ES-I3 (cell line): ENCODE data around the gene ST6GALNAC4.

ENCODE experiments used
- H3K36me3 ChIP-seq: 2 replicates; pipeline ENCODE4 v1.6.1; 2013; ENCODE audit warnings: mild to moderate bottlenecking, low read length, control low read depth, moderate library complexity; ENCODE audit not compliant: insufficient read depth
- H3K4me1 ChIP-seq: 2 replicates; pipeline ENCODE4 v1.6.1; 2013; ENCODE audit warnings: mild to moderate bottlenecking, control low read depth, low read length; ENCODE audit not compliant: insufficient read depth
- H3K9ac ChIP-seq: 2 replicates; pipeline ENCODE4 v1.6.1; 2013; ENCODE audit warnings: low read depth, mild to moderate bottlenecking, low read length, moderate library complexity
- H3K9me3 ChIP-seq: 2 replicates; pipeline ENCODE4 v1.6.1; 2013; ENCODE audit warnings: mild to moderate bottlenecking, low read length, moderate library complexity; ENCODE audit not compliant: control insufficient read depth, insufficient read depth

Gene ST6GALNAC4

DNA sequence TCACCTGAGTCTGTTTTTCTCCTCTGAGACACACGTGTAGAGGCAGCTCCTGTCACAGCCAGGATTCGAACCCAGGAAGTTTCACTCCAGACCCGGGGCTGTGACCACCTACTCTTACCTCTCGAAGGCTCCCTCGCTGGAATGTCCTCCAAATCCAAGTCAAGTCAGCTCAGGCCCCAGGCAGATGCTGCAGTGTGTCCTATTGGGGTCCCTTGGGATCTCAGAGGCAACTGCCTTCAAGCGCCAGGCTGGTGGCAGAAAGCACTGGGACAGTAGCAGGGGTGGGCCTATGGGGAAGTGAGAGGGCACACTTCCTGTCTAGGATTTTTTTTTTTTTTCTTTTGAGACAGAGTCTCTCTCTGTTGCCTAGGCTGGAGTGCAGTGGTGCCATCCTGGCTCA lies 762 bp upstream of the ST6GALNAC4 start:
- Histone ChIP-seq H3K9ac (no peak overlapping the region), H3K9me3 (no peaks in the 10 kb centered on the region), H3K4me1 (no peaks in the 10 kb centered on the region; the same call in 1 of the 2 replicates), H3K36me3 (no peaks in the 10 kb centered on the region)

DNA sequence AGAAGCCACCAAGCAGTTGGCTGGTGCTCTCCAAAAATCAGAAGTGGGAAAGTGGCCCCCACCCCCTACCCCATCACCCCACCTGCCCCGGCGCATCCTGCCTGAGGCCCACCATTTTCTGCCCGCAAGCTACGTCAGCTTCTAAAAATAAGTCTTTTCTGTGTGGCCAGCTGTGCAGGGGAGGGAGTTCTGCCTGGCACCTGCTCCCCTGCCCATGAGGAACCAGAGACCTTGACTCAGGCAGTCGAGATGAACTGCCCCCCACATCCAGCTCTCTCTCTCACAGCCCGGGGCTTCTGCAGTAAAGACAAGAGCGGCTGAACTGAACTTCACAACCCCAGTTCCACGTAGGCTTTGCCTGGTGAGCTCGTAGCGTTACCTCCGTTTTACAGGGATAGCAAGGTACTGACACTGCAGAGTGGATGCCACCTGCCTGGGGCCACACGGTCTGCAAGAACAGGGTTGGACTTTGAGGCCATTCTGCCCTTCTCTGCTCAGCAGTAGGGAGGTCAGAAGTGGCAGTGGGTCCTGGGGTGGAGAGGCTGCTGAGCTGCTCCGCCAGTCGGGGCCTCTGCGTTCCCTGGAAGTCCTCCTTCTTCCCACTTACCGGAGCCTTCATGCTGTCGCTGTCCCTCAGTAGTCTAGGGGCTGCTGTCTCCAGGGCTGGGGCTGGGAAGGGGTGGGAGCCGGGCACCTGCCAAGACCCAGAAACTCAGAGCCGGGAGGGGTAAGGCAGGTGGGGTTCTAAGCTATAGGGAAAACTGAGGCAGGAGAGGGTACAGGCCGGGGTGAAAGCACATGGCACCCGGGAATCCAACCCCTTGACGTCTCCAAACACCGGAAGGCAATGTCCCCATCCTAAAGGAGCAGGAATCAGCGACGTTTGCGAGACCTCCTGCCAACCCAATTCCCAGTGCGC lies 781 bp downstream of the ST6GALNAC4 start:
- no peaks in the 10 kb centered on the region; the same call in 1 of the 2 replicates for H3K4me1 ChIP-seq
- peak overlapping the region; percentile 72 for H3K9ac ChIP-seq
- no peaks in the 10 kb centered on the region for H3K9me3 ChIP-seq
- no peaks in the 10 kb centered on the region for H3K36me3 ChIP-seq

DNA sequence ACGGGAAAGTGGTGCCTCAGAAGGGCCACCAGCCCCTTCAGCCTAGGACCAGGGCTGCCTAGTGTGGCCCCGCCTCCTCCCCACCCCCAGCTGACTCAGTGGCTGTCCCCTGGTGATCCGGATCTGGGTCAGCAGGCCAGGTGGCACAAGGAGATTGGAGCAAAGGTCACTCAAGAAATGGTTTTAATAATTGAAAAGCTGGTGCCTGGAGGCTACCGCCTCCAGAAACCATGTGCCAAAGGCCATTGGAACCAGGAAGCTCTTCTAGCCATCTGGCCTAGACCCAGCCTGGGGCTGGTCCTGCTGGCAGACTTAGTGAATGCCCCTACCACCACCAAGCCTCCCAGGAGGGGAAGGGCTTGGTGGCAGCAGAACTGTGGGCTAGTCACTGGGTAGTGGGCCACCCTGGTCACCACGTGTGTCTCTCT lies 1.5 kb downstream of the ST6GALNAC4 start:
- no peaks in the 10 kb centered on the region for H3K36me3 ChIP-seq
- no peaks in the 10 kb centered on the region for H3K9me3 ChIP-seq
- no peak overlapping the region for H3K9ac ChIP-seq
- no peaks in the 10 kb centered on the region; the same call in 1 of the 2 replicates for H3K4me1 ChIP-seq

DNA sequence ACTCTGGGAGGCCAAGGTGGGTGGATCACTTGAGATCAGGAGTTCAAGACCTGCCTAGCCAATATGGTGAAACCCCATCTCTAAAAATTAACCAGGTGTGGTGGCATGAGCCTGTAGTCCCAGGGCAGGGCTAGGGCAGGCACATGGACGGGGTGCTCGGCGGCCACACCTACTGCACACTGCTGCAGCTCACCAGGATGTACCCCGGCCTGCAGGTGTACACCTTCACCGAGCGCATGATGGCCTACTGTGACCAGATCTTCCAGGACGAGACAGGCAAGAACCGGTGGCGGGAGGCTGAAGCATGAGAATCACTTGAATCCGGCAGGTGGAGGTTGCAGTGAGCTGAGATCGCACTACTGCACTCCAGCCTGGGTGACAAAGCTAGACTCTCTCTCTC lies 3.2 kb downstream of the ST6GALNAC4 start:
- H3K36me3 ChIP-seq = no peaks in the 10 kb centered on the region
- H3K4me1 ChIP-seq = no peaks in the 10 kb centered on the region; the same call in 1 of the 2 replicates
- no peaks in the 10 kb centered on the region for H3K9me3 ChIP-seq
- no peak overlapping the region for H3K9ac ChIP-seq

DNA sequence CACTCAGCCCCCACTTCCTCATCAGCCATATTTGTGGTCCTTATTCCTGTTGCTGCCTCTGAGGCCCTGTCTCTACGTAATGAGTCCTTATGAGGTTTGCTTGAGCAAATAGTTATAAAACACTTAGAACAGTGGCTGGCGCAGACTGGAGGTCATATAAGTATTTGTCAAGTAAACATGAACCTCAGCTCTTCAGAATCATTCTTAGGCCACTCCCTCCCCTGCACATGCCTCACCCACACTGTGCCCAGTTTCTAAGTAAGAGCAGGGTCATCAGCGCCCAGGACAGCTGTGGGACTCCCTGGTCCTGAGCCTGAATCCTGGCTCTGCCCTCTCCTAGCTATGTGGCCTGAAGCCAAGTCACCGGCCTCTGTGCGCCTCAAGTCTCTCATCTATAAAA lies 4.0 kb downstream of the ST6GALNAC4 start:
- Histone ChIP-seq H3K4me1 (no peaks in the 10 kb centered on the region), H3K9me3 (no peaks in the 10 kb centered on the region), H3K9ac (no peak overlapping the region), H3K36me3 (no peaks in the 10 kb centered on the region)

DNA sequence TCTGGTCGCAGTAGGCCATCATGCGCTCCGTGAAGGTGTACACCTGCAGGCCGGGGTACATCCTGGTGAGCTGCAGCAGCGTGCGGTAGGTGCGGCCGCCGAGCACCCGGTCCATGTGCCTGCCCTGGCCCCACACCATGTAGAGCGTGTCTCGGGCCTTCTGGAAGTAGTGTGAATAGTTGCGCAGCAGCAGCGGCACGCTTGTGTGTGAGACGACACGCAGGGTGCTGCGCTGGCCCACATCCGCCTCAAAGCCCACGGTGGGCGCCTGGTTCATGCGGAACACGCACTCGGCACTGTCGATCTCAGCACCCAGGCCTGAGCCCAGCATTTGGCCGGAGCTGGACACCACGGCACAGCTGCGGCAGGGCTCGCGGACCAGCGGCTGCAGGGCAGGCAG lies 4.5 kb downstream of the ST6GALNAC4 start:
- no peaks in the 10 kb centered on the region for H3K36me3 ChIP-seq
- H3K9ac ChIP-seq = no peak overlapping the region
- no peaks in the 10 kb centered on the region for H3K4me1 ChIP-seq

DNA sequence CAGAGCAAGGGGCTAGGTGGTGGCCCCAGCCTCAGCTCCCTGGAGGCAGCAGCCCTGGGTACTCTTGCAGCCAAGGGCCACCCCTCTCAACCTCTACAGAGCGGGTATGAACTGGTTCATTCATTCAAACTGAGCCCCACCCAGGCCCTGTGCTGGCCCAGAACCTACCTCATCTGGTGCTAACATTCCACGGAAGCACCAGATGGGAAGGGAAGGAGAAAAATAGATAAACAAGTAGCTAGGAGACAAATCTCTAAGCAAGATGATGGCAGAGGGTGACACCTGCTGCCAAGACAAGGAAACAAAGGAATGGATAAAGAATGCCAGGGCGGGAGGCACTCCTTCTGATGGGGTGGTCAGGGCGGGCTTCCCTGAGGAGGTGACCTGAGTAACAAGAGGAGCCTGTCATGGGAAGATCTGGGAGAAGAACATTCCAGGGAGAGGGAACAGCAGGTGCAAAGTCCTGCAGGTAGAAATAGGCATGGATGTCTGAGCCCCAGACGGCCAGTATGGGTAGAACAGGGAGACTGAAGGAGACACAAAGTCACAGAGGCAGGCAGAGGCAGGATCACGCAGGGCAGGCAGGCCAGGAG lies 6.1 kb downstream of the ST6GALNAC4 start:
- no peaks in the 10 kb centered on the region for H3K4me1 ChIP-seq
- no peak overlapping the region for H3K9ac ChIP-seq
- no peaks in the 10 kb centered on the region for H3K36me3 ChIP-seq
- H3K9me3 ChIP-seq = no peaks in the 10 kb centered on the region

More for the DNA sequence above, 4.5 kb downstream of the ST6GALNAC4 start:
- H3K9me3 ChIP-seq = no peaks in the 10 kb centered on the region

DNA sequence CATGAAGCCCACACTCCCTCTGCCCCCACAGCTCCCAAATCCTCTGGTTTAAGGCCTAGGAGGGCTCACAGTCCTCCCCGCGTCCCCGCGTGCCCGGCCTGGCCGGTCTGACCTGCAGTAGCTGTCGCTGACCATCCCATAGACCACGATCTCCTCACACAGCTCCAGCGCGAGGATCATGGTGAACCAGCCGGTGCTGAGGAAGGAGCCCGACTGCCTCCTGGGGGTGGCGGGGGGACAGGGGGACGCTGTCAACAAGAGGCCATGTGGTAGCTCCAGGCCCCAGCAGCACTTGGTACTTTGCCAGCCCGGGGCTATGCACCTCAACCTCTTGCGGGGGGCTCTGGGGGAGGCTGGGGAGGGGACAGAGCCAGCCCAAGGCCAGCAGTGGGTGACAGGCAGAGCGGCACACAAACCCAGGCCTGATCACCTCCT lies 7.0 kb downstream of the ST6GALNAC4 start:
- no peaks in the 10 kb centered on the region for H3K36me3 ChIP-seq
- H3K4me1 ChIP-seq = 0 out of 2 replicates have a peak, but pooled peaks cover 5% of the 10 kb centered on the region
- no peak overlapping the region for H3K9ac ChIP-seq
- no peaks in the 10 kb centered on the region for H3K9me3 ChIP-seq

DNA sequence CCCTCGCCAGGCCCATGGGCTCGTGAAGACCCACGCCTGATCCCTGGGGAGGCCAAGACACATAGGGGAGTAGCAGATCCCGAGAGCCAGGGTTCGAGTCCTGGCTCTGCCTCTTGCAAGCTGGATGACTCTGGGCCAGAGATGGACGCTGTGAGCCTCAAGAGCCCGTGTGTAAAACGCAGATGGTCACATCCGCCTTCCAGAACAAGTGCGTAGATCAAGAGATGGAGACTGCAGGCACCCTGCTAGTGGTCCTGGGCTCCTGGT lies 8.2 kb downstream of the ST6GALNAC4 start:
- Histone ChIP-seq H3K9me3 (no peaks in the 10 kb centered on the region), H3K4me1 (peaks cover 17% of the 10 kb centered on the region), H3K36me3 (no peaks in the 10 kb centered on the region), H3K9ac (no peak overlapping the region)

DNA sequence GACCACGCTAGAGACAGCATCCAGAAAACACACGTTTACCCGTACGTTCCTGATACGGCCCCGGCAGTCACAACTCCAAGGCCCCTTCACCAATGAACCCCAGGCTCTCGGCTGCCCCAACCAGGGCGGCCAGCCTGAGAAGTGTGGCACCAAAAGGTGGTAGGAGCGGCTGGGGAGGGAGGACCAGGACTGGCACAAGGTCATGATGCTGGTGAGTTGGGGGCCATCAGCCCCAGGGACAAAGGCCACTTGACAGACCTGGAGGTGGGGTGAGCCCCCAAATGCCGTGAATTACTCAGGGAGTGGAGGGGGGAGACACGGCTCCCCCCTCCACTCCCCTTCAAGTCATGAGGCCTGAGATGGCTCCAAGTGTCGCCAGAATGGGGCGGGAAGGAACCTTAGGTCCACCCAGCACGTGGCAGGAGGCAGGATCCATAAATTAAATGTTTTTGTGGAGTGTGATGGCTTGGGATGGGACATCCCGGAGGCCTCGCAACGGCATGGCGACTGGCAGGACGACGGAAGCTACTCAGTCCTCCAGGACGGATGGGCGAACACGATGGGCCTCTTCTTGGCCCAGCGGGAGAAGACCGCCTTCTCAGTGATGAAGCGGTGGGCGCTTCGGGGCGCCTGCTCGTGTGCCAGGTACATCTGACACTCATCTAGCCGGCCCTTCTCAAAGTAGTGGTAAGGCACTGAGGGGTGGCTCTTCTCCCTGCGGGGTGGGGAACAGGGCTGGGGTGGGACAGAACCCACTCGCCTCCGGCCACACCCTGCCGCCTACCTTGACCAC lies 8.8 kb downstream of the ST6GALNAC4 start:
- Histone ChIP-seq H3K9me3 (no peaks in the 10 kb centered on the region), H3K4me1 (peaks cover 17% of the 10 kb centered on the region), H3K9ac (no peak overlapping the region), H3K36me3 (no peaks in the 10 kb centered on the region)

DNA sequence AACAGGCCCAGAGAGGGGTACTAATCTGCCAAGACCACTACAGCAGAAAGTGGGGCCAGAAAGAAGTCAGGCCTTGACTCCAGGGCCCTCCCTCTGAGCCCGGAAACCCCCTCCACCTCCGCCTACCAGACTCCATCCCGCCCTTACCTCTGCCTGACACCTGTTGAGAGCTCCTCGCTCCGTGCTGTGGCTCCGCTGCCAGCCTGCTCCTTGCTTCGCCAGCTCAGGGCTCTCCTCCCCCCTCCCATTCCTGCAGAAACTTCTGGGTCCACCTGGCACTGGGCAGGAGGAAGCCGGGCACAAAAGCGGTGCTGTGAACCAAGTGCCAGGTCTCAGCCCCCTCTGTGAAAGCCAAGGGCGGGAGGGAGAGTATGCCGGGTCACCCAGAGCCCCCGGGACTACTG lies 11.1 kb downstream of the ST6GALNAC4 start:
- no peaks in the 10 kb centered on the region for H3K36me3 ChIP-seq
- no peaks in the 10 kb centered on the region for H3K9me3 ChIP-seq
- peaks cover 17% of the 10 kb centered on the region for H3K4me1 ChIP-seq
- no peak overlapping the region for H3K9ac ChIP-seq

DNA sequence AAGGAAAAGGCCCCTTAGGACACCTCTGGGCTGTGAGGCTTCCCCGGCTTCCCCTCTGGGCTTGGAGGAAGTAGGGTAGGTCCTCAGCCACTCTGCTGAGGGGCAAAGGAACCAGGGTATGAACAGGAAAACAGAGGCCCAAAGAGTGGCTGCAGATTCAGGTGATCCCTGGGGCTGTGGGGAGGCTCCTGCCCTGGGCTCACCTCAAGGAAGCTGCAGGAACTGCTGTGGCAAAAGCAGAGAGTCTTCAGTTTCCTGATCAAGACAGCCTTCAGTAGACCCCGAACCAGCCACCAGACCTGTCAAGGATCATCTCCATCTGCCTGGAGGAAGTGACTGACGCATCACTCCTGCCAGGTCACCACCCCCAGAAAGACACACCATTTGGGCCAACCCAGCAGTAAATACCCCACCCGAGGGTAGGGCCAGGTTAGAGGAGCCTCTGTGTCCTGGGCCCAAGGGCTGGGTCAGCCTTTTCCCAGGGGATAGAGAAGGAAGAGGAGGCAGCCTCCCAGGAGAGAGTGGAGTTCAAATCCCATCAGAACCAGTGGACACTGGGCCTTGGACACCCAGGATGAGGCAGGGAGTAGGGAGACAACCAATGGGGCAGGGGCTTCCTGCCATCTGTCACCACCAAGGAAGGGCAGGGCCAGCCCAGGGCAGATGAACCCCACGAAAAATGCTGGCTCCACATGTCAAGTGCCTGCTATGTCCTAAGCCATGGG lies 11.7 kb downstream of the ST6GALNAC4 start:
- H3K4me1 ChIP-seq = peaks cover 17% of the 10 kb centered on the region
- H3K36me3 ChIP-seq = no peaks in the 10 kb centered on the region
- no peak overlapping the region for H3K9ac ChIP-seq

DNA sequence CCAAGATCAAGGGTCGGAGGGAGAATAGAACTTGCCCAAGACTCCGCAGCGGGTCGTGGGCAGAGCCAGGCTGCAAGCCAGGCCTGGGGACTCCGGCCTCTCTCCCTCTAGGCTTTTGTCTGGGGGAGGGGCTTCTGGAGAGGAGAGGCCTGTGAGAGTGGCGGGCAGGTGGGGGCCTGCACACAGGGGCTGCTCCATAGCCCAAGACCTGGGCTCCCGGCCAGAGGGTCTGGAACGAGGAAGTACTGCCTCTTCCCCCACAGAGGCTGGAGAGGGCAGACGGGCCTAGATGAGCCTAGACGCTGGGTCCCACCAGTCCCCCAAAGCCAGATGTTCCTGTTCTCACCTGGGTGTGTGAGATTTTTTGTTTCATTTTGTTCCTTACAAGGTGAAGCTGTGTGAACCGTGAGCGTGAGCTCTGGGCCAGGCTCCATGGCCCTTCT lies 12.3 kb downstream of the ST6GALNAC4 start:
- H3K4me1 ChIP-seq = peaks cover 17% of the 10 kb centered on the region
- no peak overlapping the region for H3K9ac ChIP-seq
- no peaks in the 10 kb centered on the region for H3K9me3 ChIP-seq
- no peaks in the 10 kb centered on the region for H3K36me3 ChIP-seq

More for the DNA sequence above, 11.7 kb downstream of the ST6GALNAC4 start:
- H3K9me3 ChIP-seq = no peaks in the 10 kb centered on the region
